GM12865 (cell line): ENCODE data around the gene CNOT10.
"Not testable (repeated sequence)": the region's sequence is repeated elsewhere in the genome, so short reads cannot be mapped to it uniquely, and the experiment has no call there.

ENCODE experiments used
- DNase-seq: peaks from one replicate; pipeline ENCODE4 v3.0.0; 2010; ENCODE audit warnings: low read depth
- H3K4me3 ChIP-seq: 2 replicates; pipeline ENCODE4 v1.5.1; 2011; ENCODE audit warnings: mild to moderate bottlenecking, low read depth, low read length, control low read depth
- CTCF ChIP-seq: IDR thresholded peaks from 2 replicates; pipeline ENCODE4 v1.5.1; 2011; ENCODE audit warnings: low read length, control low read depth, low read depth, inconsistent platforms; ENCODE audit not compliant: insufficient read depth; ENCODE audit errors: missing control alignments

Gene CNOT10

GRCh38 chr3:32780071-32780734, 95.2 kb downstream of the CNOT10 start:
- H3K4me3 ChIP-seq = no peak overlapping the region

GRCh38 chr3:32780735-32781210, 95.8 kb downstream of the CNOT10 start:
- DNase-seq = peak; percentile 50
- peak overlapping the region; percentile 63 for H3K4me3 ChIP-seq
- TF ChIP-seq CTCF = peak; percentile 2

More at GRCh38 chr3:32780071-32780734, 95.2 kb downstream of the CNOT10 start:
- TF ChIP-seq CTCF = no peak
- DNase-seq = no peak

GRCh38 chr3:32781211-32781968, 96.4 kb downstream of the CNOT10 start:
- peak; percentile 92 for DNase-seq
- TF ChIP-seq CTCF = peak; percentile 89
- peak overlapping the region; percentile 63 for H3K4me3 ChIP-seq

- 0 out of 2 replicates have a peak overlapping the region, but pooled peaks have one; percentile 27 for H3K4me3 ChIP-seq
Observed at GRCh38 chr3:32781969-32782270, 96.9 kb downstream of the CNOT10 start.

GRCh38 chr3:32782407-32782806, 97.4 kb downstream of the CNOT10 start:
- TF ChIP-seq CTCF = no peak
- H3K4me3 ChIP-seq = no peak overlapping the region
- no peak for DNase-seq

More at GRCh38 chr3:32781969-32782270, 96.9 kb downstream of the CNOT10 start:
- DNase-seq = not testable (repeated sequence)

- no peak for DNase-seq
Observed at GRCh38 chr3:32791833-32792232, 106.8 kb downstream of the CNOT10 start.

More at GRCh38 chr3:32791833-32792232, 106.8 kb downstream of the CNOT10 start:
- no peak overlapping the region for H3K4me3 ChIP-seq
- no peak for TF ChIP-seq CTCF
